GM12878 (cell line): ENCODE data around the gene RILPL2. TPM values are rescaled to one million over a fixed set of nuclear protein-coding genes. Genes with fewer than 3 reads are reported as not detected.

ENCODE experiments used
- ATAC-seq: fragments of 200-7000 bp; cut with Tn5 transposase; 3 replicates; pipeline ENCODE4 v1.9.1; 2020; ENCODE audit warnings: mild to moderate bottlenecking, moderate library complexity
- BruUV-seq: library from RNA; stranded (reverse); fragments of 400-500 nt; replicated peaks from 2 replicates; lab custom pipeline; 2021; lab: Mats Ljungman, UMichigan
- CTCF ChIA-PET: fragments of 300-600 bp; sonication (Branson Sonifier 250); formaldehyde crosslinking; extraction: SDS; loops from one replicate; lab custom pipeline; 2021; ENCODE audit warnings: inconsistent platforms; lab: Yijun Ruan, JAX
- POLR2A ChIA-PET: fragments of 350-600 bp; formaldehyde crosslinking; extraction: SDS; loops from one replicate; lab custom pipeline; 2021; ENCODE audit warnings: inconsistent platforms; lab: Charles Lee
- RAD21 ChIA-PET: fragments of 300-600 bp; sonication (Branson Sonifier 250); formaldehyde crosslinking; loops from one replicate; lab custom pipeline; 2023; ENCODE audit warnings: antibody characterized with exemption; ENCODE audit not compliant: unreplicated experiment; lab: Charles Lee
- SMC1A ChIA-PET: fragments of 300-600 bp; sonication (Branson Sonifier 250); formaldehyde crosslinking; loops from one replicate; lab custom pipeline; 2023; ENCODE audit not compliant: unreplicated experiment, uncharacterized antibody; lab: Charles Lee
- DNase-seq: peaks from one replicate; pipeline ENCODE4 v3.0.0-alpha.2; 2011; ENCODE audit warnings: low read depth, low spot score
- FAIRE-seq: peaks from 3 replicates; lab custom pipeline; 2011; peaks lifted over from hg19 to GRCh38; lab: Jason Lieb, UNC
- H2AFZ ChIP-seq: 2 replicates; pipeline ENCODE4 v1.6.0; 2011; ENCODE audit warnings: low read depth, low read length, control low read depth; ENCODE audit not compliant: control insufficient read depth
- H3K27ac ChIP-seq: 2 replicates; pipeline ENCODE4 v1.5.1; 2011; ENCODE audit warnings: control low read depth; ENCODE audit not compliant: control insufficient read depth, insufficient read depth
- H3K27me3 ChIP-seq, 2 experiments: replicated peaks in 1 of 2; 2 replicates each; pipeline versions ENCODE4 v1.6.0 to v1.6.1; 2011; ENCODE audit warnings: low read length in 1 of 2; ENCODE audit not compliant: control insufficient read depth in 2 of 2, insufficient read depth in 2 of 2
- H3K36me3 ChIP-seq, 2 experiments: 2 replicates each; pipeline ENCODE4 v1.5.1; 2011; ENCODE audit warnings: low read length in 1 of 2; ENCODE audit not compliant: control insufficient read depth in 2 of 2, insufficient read depth in 2 of 2
- H3K4me1 ChIP-seq: 2 replicates; pipeline ENCODE4 v1.6.1; 2011; ENCODE audit warnings: mild to moderate bottlenecking, low read length, moderate library complexity, mixed read lengths; ENCODE audit not compliant: control insufficient read depth, insufficient read depth
- H3K4me2 ChIP-seq: 2 replicates; pipeline ENCODE4 v1.6.0; 2011; ENCODE audit warnings: control low read depth; ENCODE audit not compliant: control insufficient read depth, insufficient read depth
- H3K4me3 ChIP-seq: fragments of 200-600 bp; sonication (generic); 2 replicates; pipeline ENCODE4 v1.5.1; 2016
- H3K79me2 ChIP-seq: 2 replicates; pipeline ENCODE4 v1.6.0; 2011; ENCODE audit warnings: low read length; ENCODE audit not compliant: control insufficient read depth, insufficient read depth
- H3K9ac ChIP-seq: 2 replicates; pipeline ENCODE4 v1.8.0; 2011; ENCODE audit warnings: low read length, control low read depth, mixed read lengths; ENCODE audit not compliant: control insufficient read depth, insufficient read depth
- H3K9me3 ChIP-seq: replicated peaks from 3 replicates; pipeline ENCODE4 v1.5.1; 2011; ENCODE audit warnings: mild to moderate bottlenecking, low read length; ENCODE audit not compliant: control insufficient read depth, insufficient read depth
- H4K20me1 ChIP-seq: 2 replicates; pipeline ENCODE4 v1.6.0; 2011; ENCODE audit not compliant: control insufficient read depth, insufficient read depth
- KAT2A ChIP-seq: conservative IDR thresholded peaks from 2 replicates; pipeline ENCODE4 v1.6.1; 2011; ENCODE audit warnings: low read depth, low read length; ENCODE audit not compliant: control insufficient read depth
- NFIC ChIP-seq: IDR thresholded peaks from 2 replicates; pipeline ENCODE4 v1.6.1; 2012; ENCODE audit warnings: low read depth, mild to moderate bottlenecking, inconsistent platforms, low read length, moderate library complexity
- NKRF ChIP-seq: fragments of 450-650 bp; conservative IDR thresholded peaks from 2 replicates; pipeline ENCODE4 v1.6.1; 2017; ENCODE audit warnings: mild to moderate bottlenecking, moderate library complexity
- NRF1 ChIP-seq: conservative IDR thresholded peaks from 2 replicates; pipeline ENCODE4 v1.6.1; 2011; ENCODE audit warnings: mild to moderate bottlenecking, low read depth, low read length, improper control_type of control experiment
- PAX5 ChIP-seq: IDR thresholded peaks from 2 replicates; pipeline ENCODE4 v1.6.1; 2011; ENCODE audit warnings: low read depth, low read length, borderline replicate concordance
- TCF7 ChIP-seq: IDR thresholded peaks from 2 replicates; pipeline ENCODE4 v1.6.1; 2014; ENCODE audit warnings: antibody characterized with exemption, borderline replicate concordance
- WRNIP1 ChIP-seq: IDR thresholded peaks from 2 replicates; pipeline ENCODE4 v1.6.1; 2011; ENCODE audit warnings: low read depth, low read length, improper control_type of control experiment, borderline replicate concordance
- ZNF274 ChIP-seq: IDR thresholded peaks from one replicate; pipeline ENCODE4 v1.8.0; 2011; ENCODE audit not compliant: insufficient read length, insufficient read depth
- WGBS: methylation state at CpG from one replicate; pipeline ENCODE4 v1.1.6; 2016; ENCODE audit warnings: low lambda C conversion rate; ENCODE audit not compliant: insufficient replicate concordance, insufficient coverage; ENCODE audit errors: missing lambda C conversion rate; 5-methylcytosine and 5-hydroxymethylcytosine counted together
- in situ Hi-C: fragments of 300-500 bp; cut with MboI; formaldehyde crosslinking; loops from 9 replicates; pipeline ENCODE4 v1.14.3; 2018; ENCODE audit warnings: mixed read lengths
- intact Hi-C: fragments of 100-400 bp; cut with micrococcal nuclease; formaldehyde crosslinking; loops from one replicate; pipeline ENCODE4 v1.14.2; 2022; ENCODE audit not compliant: unreplicated experiment
- polyA plus RNA-seq, 11 experiments: library from polyadenylated mRNA; depleted of rRNA in 4 of 11; unstranded in 6 of 11; stranded (reverse) in 5 of 11; fragments of >200 nt; fragmentation: Nextera tagmentation in 4 of 11; fragmentation: Illumina TruSeq in 1 of 11; extraction: Ambion mirVana in 4 of 11; extraction: Trizol in 1 of 11; gene quantifications; 1 replicate in 1 of 11; 2 replicates in 10 of 11; pipeline versions ENCODE4 v1.2.1 to v1.2.3, GENCODE V29; 2011 to 2016; ENCODE audit warnings: inconsistent platforms in 2 of 11, missing spikeins in 2 of 11, low read depth in 1 of 11
- total RNA-seq, 4 experiments: library from RNA; depleted of rRNA in 3 of 4; stranded (reverse); fragments of >200 nt in 3 of 4; fragmentation: Illumina TruSeq in 1 of 4; extraction: Trizol in 1 of 4; gene quantifications; 2 replicates each; pipeline versions ENCODE4 v1.2.1 to v1.2.3, GENCODE V29; 2013 to 2021
- TF ChIP-seq, protein P1 (sequence below): fragments of 150-350 bp; IDR thresholded peaks from 2 replicates; pipeline ENCODE4 v1.6.1; 2014; ENCODE audit warnings: mild to moderate bottlenecking, low read depth, low read length
- TF ChIP-seq, protein P2 (sequence below): fragments of 450-650 bp; IDR thresholded peaks from 2 replicates; pipeline ENCODE4 v1.6.1; 2014; ENCODE audit warnings: mild to moderate bottlenecking
- TF ChIP-seq, protein P3 (sequence below): fragments of 450-650 bp; IDR thresholded peaks from 2 replicates; pipeline ENCODE4 v1.6.1; 2017; ENCODE audit warnings: mild to moderate bottlenecking, moderate library complexity

RILPL2 gene
- total and polyA plus RNA-seq, 10 of the 15 experiments (the other 5 are each of a cell fraction or from before 2014, with no cell fraction given), result 3.5 to 38.5 (median 19.7) TPM

DNA sequence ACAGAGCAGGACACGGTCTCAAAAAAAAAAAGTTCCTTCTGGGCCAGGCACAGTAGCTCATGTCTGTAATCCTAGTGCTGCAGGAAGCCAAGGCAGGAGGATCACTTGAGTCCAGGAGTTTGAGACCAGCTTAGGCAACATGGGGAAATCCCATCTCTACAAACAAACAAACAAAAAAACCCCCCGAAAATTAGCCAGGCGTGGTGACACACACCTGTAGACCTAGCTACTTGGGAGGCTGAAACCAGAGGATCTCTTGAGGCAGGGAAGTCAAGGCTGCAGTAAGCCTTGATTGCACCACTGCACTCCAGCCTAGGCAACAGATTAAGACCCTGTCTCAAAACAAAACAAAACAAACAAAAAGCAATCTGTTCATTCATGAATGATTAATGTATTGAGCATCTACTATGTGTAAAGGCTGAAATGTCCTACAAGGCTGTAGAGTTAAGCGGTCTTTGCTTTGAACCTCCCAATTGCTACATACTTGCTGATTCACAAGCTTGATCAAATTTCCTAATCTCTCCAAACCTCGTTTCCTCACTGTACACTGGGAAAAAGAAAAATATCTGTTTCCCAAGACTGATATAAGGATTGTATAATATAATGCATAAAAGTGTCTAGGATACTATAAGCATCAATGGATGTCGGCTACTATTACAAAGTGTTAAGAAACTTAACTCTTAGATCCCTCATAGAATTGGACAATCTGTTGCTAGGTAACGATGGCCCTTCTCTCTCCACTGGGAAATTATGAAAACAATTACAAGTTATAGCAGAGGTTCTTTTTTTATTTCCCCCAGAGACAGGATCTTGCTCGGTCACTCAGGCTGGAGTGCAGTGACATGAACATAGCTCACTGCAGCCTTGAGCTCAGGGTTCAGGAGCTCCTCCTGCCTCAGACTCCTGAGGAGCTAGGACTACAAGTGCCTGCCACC is 7.9 kb upstream of the RILPL2 start:
- ChIA-PET RAD21 (interaction anchor here (0.8 to 1.2 kb wide), 5 partner anchors 9 to 16 kb away, joined by 3 to 4 read pairs (median 3); partner anchors contain the start of genes RILPL2 and SNRNP35), CTCF (no interaction called here), SMC1A (interaction anchor here (1.3 to 2.3 kb wide), 6 partner anchors 9 to 16 kb away, joined by 3 to 10 read pairs (median 6); partner anchors contain the start of gene SNRNP35), POLR2A (interaction anchor here (0.6 to 1.0 kb wide), 2 partner anchors 11 to 12 kb away, joined by 3 to 9 read pairs; no protein-coding TSS in a partner anchor)
- no peak overlapping the region for H3K4me3 ChIP-seq
- H3K27ac ChIP-seq, result peak overlapping the region; percentile 6; the same call in 1 of the 2 replicates
- ATAC-seq (no peak), FAIRE-seq (no peak), DNase-seq (no peak)
- no peak overlapping the region for H2AFZ ChIP-seq
- no peaks in the 10 kb centered on the region for H3K27me3 ChIP-seq
- H3K4me1 ChIP-seq, result peaks cover 33% of the 10 kb centered on the region
- intact Hi-C loops (no loop called here), in situ Hi-C loops (loop anchor here (25.0 kb wide), 1 partner anchor 1468 kb away; the partner anchor contains the start of gene UBC)
- H3K9me3 ChIP-seq, result no peaks in the 10 kb centered on the region
- WGBS, result 88% methylated on average over 8 of the region's 8 CpGs
- no peak overlapping the region for H3K4me2 ChIP-seq
- H4K20me1 ChIP-seq, result no peaks in the 10 kb centered on the region
- H3K36me3 ChIP-seq, result no peaks in the 10 kb centered on the region
- H3K79me2 ChIP-seq, result peaks cover 1% of the 10 kb centered on the region
- BruUV-seq, result no TSS peak
- no peak overlapping the region for H3K9ac ChIP-seq
- TF ChIP-seq NFIC, result no peak
- TF ChIP-seq, protein P1, sequence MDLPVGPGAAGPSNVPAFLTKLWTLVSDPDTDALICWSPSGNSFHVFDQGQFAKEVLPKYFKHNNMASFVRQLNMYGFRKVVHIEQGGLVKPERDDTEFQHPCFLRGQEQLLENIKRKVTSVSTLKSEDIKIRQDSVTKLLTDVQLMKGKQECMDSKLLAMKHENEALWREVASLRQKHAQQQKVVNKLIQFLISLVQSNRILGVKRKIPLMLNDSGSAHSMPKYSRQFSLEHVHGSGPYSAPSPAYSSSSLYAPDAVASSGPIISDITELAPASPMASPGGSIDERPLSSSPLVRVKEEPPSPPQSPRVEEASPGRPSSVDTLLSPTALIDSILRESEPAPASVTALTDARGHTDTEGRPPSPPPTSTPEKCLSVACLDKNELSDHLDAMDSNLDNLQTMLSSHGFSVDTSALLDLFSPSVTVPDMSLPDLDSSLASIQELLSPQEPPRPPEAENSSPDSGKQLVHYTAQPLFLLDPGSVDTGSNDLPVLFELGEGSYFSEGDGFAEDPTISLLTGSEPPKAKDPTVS, result no peak
- TF ChIP-seq, protein P2, sequence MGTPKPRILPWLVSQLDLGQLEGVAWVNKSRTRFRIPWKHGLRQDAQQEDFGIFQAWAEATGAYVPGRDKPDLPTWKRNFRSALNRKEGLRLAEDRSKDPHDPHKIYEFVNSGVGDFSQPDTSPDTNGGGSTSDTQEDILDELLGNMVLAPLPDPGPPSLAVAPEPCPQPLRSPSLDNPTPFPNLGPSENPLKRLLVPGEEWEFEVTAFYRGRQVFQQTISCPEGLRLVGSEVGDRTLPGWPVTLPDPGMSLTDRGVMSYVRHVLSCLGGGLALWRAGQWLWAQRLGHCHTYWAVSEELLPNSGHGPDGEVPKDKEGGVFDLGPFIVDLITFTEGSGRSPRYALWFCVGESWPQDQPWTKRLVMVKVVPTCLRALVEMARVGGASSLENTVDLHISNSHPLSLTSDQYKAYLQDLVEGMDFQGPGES, result no peak
- TF ChIP-seq NRF1, result no peak
- TF ChIP-seq WRNIP1, result no peak
- TF ChIP-seq KAT2A, result no peak
- no peak for TF ChIP-seq ZNF274
- TF ChIP-seq, protein P3, sequence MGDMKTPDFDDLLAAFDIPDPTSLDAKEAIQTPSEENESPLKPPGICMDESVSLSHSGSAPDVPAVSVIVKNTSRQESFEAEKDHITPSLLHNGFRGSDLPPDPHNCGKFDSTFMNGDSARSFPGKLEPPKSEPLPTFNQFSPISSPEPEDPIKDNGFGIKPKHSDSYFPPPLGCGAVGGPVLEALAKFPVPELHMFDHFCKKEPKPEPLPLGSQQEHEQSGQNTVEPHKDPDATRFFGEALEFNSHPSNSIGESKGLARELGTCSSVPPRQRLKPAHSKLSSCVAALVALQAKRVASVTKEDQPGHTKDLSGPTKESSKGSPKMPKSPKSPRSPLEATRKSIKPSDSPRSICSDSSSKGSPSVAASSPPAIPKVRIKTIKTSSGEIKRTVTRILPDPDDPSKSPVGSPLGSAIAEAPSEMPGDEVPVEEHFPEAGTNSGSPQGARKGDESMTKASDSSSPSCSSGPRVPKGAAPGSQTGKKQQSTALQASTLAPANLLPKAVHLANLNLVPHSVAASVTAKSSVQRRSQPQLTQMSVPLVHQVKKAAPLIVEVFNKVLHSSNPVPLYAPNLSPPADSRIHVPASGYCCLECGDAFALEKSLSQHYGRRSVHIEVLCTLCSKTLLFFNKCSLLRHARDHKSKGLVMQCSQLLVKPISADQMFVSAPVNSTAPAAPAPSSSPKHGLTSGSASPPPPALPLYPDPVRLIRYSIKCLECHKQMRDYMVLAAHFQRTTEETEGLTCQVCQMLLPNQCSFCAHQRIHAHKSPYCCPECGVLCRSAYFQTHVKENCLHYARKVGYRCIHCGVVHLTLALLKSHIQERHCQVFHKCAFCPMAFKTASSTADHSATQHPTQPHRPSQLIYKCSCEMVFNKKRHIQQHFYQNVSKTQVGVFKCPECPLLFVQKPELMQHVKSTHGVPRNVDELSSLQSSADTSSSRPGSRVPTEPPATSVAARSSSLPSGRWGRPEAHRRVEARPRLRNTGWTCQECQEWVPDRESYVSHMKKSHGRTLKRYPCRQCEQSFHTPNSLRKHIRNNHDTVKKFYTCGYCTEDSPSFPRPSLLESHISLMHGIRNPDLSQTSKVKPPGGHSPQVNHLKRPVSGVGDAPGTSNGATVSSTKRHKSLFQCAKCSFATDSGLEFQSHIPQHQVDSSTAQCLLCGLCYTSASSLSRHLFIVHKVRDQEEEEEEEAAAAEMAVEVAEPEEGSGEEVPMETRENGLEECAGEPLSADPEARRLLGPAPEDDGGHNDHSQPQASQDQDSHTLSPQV, result no peak
- TF ChIP-seq TCF7, result no peak
- no peak for TF ChIP-seq NKRF
- TF ChIP-seq PAX5, result no peak
